Measurements from ENCODE around the gene INPP5J. TPM values are rescaled to one million over a fixed set of nuclear protein-coding genes. Genes with fewer than 3 reads are reported as not detected.

INPP5J gene
- total RNA-seq, 1 experiment from 2014 or later, result 1.7 TPM

DNA sequence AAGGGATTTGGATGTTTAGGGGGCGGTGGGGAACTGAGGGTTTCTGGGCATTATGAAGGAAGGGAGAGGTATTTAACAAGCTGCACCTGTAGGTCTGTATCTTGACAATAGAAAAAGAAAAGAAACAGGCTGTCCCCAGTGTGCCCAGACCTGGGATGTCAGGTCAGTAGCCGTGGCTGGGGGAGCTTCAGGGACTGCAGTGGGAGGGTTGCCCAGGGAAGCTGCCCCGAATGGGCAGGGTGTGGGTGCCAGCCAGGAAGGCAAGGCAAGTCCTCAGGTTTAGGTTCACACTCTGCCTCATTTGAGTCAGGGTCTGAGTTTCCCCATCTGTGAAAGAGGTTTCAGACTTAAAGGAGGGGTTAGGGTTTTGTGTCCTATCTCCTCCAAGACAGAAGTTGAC, 1.5 kb downstream of the INPP5J start:
- in situ Hi-C loops (cut with HindIII; ENCODE audit: low pct_unique_long_range_greater_than_20kb, low sequenced_read_pairs) (no loop called here), intact Hi-C loops (cut with micrococcal nuclease; ENCODE audit: unreplicated experiment) (no loop called here)
- Histone ChIP-seq H3K27me3 (ENCODE audit: control insufficient read depth, insufficient read depth, low read length) (no peaks in the 10 kb centered on the region), H3K27ac (ENCODE audit: low read length) (no peak overlapping the region), H3K9me3 (ENCODE audit: control insufficient read depth, insufficient read depth, low read depth, low read length) (no peaks in the 10 kb centered on the region), H3K36me3 (ENCODE audit: control insufficient read depth, insufficient read depth, low read length) (no peaks in the 10 kb centered on the region), H3K4me3 (ENCODE audit: low read depth in 2 of 2, low read length in 2 of 2) (no peak overlapping the region), H3K4me1 (ENCODE audit: control insufficient read depth, insufficient read depth, low read length) (no peaks in the 10 kb centered on the region)
- no peak for TF ChIP-seq TCF7L2 (IDR thresholded peaks at IDR 0.05; ENCODE audit: low read depth, low read length)
- no peak for TF ChIP-seq SIN3A (IDR thresholded peaks at IDR 0.05; ENCODE audit: borderline replicate concordance, insufficient read depth, low read depth, low read length)
- TF ChIP-seq, protein P1, sequence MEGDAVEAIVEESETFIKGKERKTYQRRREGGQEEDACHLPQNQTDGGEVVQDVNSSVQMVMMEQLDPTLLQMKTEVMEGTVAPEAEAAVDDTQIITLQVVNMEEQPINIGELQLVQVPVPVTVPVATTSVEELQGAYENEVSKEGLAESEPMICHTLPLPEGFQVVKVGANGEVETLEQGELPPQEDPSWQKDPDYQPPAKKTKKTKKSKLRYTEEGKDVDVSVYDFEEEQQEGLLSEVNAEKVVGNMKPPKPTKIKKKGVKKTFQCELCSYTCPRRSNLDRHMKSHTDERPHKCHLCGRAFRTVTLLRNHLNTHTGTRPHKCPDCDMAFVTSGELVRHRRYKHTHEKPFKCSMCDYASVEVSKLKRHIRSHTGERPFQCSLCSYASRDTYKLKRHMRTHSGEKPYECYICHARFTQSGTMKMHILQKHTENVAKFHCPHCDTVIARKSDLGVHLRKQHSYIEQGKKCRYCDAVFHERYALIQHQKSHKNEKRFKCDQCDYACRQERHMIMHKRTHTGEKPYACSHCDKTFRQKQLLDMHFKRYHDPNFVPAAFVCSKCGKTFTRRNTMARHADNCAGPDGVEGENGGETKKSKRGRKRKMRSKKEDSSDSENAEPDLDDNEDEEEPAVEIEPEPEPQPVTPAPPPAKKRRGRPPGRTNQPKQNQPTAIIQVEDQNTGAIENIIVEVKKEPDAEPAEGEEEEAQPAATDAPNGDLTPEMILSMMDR (IDR thresholded peaks at IDR 0.05), result no peak
- TF ChIP-seq POLR2AphosphoS5 (IDR thresholded peaks at IDR 0.05; ENCODE audit: low read depth, low read length), result no peak
- TF ChIP-seq REST (IDR thresholded peaks at IDR 0.05; ENCODE audit: insufficient read depth in 1 of 2, low read depth in 2 of 2, low read length in 1 of 2), result no peak
- BruUV-seq (replicated peaks), result no TSS peak
- ChIA-PET CTCF (interaction anchor here (0.6 kb wide), 2 partner anchors 10 to 17 kb away, joined by 4 to 5 read pairs; partner anchors contain the start of gene SELENOM), POLR2A (interaction anchor here (0.6 kb wide), 1 partner anchor 199 kb away, joined by 3 read pairs; no protein-coding TSS in a partner anchor)
- no peak for ATAC-seq
- DNase-seq (ENCODE audit: low read depth, low spot score), result no peak

GRCh38 chr22:31124811-31125465, 2.2 kb downstream of the INPP5J start:
- BruUV-seq (replicated peaks), result no TSS peak
- peak; percentile 36; the same call in 1 of the 2 replicates for ATAC-seq
- no peak overlapping the region for H3K4me3 ChIP-seq (ENCODE audit: low read depth in 2 of 2, low read length in 2 of 2)
- CTCF ChIA-PET, result no interaction called here
- intact Hi-C loops (cut with micrococcal nuclease; ENCODE audit: unreplicated experiment), result no loop called here
- no peaks in the 10 kb centered on the region for H3K4me1 ChIP-seq (ENCODE audit: control insufficient read depth, insufficient read depth, low read length)
- no peaks in the 10 kb centered on the region for H3K9me3 ChIP-seq (ENCODE audit: control insufficient read depth, insufficient read depth, low read depth, low read length)
- no peaks in the 10 kb centered on the region for H3K27me3 ChIP-seq (ENCODE audit: control insufficient read depth, insufficient read depth, low read length)
- H3K36me3 ChIP-seq (ENCODE audit: control insufficient read depth, insufficient read depth, low read length), result no peaks in the 10 kb centered on the region
- no peak overlapping the region for H3K27ac ChIP-seq (ENCODE audit: low read length)
- TF ChIP-seq, protein P1 (IDR thresholded peaks at IDR 0.05), result no peak
- no peak for TF ChIP-seq REST (IDR thresholded peaks at IDR 0.05; ENCODE audit: insufficient read depth in 1 of 2, low read depth in 2 of 2, low read length in 1 of 2)
- TF ChIP-seq TCF7L2 (IDR thresholded peaks at IDR 0.05; ENCODE audit: low read depth, low read length), result no peak
- no peak for TF ChIP-seq POLR2AphosphoS5 (IDR thresholded peaks at IDR 0.05; ENCODE audit: low read depth, low read length)
- no peak for TF ChIP-seq SIN3A (IDR thresholded peaks at IDR 0.05; ENCODE audit: borderline replicate concordance, insufficient read depth, low read depth, low read length)
- POLR2A ChIA-PET, result interaction anchor here (0.6 kb wide), 1 partner anchor 198 kb away, joined by 3 read pairs; no protein-coding TSS in a partner anchor
- no peak for DNase-seq (ENCODE audit: low read depth, low spot score)
- in situ Hi-C loops (cut with HindIII; ENCODE audit: low pct_unique_long_range_greater_than_20kb, low sequenced_read_pairs), result no loop called here

Data from Panc1 (cell line).